ENCODE results near the gene LAMTOR4. TPM values are rescaled to one million over a fixed set of nuclear protein-coding genes. Genes with fewer than 3 reads are reported as not detected.

Gene LAMTOR4
- total and polyA plus RNA-seq, 2 of the 13 experiments (the other 11 are each of a cell fraction or from before 2014, with no cell fraction given), result 115 to 118 TPM

- WGBS (ENCODE audit: low lambda C conversion rate), result 100% methylated on average over 2 of the region's 7 CpGs
- BruUV-seq (replicated peaks), result no TSS peak
- Histone ChIP-seq H3K4me2 (ENCODE audit: low read depth, low read length) (no peak overlapping the region), H4K20me1 (ENCODE audit: insufficient read depth, low read length) (no peaks in the 10 kb centered on the region), H3K9me3 (ENCODE audit: low read length) (no peaks in the 10 kb centered on the region), H3K9ac (ENCODE audit: insufficient read depth, low read depth, low read length) (no peak overlapping the region), H2AFZ (ENCODE audit: low read length) (no peak overlapping the region), H3K36me3 (replicated peaks in 1 of 2; ENCODE audit: control insufficient read depth in 1 of 2, insufficient read depth in 2 of 2, low read length in 2 of 2) (peaks cover 7 to 36% of the 10 kb centered on the region in 2 experiments; a peak in 4 of 5 replicates), H3K79me2 (ENCODE audit: insufficient read depth, low read length) (no peaks in the 10 kb centered on the region), H3K4me3 (replicated peaks in 1 of 3; ENCODE audit: insufficient read depth in 1 of 3, low read depth in 2 of 3, low read length in 3 of 3) (no peak overlapping the region), H3K27ac (ENCODE audit: extremely low read length, insufficient read depth, low read length) (no peak overlapping the region), H3K27me3 (ENCODE audit: control insufficient read depth in 1 of 2, insufficient read depth in 2 of 2, low read length in 2 of 2) (no peaks in the 10 kb centered on the region), H3K4me1 (ENCODE audit: insufficient read depth, low read length) (peaks cover 22% of the 10 kb centered on the region)
- ATAC-seq, result no peak
- intact Hi-C loops (cut with micrococcal nuclease; ENCODE audit: unreplicated experiment) (no loop called here), in situ Hi-C loops (cut with HindIII; ENCODE audit: extremely low pct_ligation_motif_present, low pct_unique_long_range_greater_than_20kb) (no loop called here)
- POLR2A ChIA-PET, result no interaction called here
- FAIRE-seq, result no peak
- no peak for DNase-seq (ENCODE audit: low spot score)
- CTCF ChIA-PET (ENCODE audit: low intra/inter-chr PET ratio, low total read pairs), result no interaction called here
- TF ChIP-seq YEATS2 (CRISPR knock-in tag; IDR thresholded peaks at IDR 0.05; ENCODE audit: borderline replicate concordance), result no peak
These were observed 37.6 kb upstream of the LAMTOR4 start for GRCh38 chr7:100111156-100111555.

- no peak for FAIRE-seq
- Histone ChIP-seq H3K4me2 (ENCODE audit: low read depth, low read length) (no peak overlapping the region), H3K36me3 (replicated peaks in 1 of 2; ENCODE audit: control insufficient read depth in 1 of 2, insufficient read depth in 2 of 2, low read length in 2 of 2) (peaks cover 6 to 33% of the 10 kb centered on the region in 2 experiments; a peak in 4 of 5 replicates), H4K20me1 (ENCODE audit: insufficient read depth, low read length) (no peaks in the 10 kb centered on the region), H3K4me3 (replicated peaks in 1 of 3; ENCODE audit: insufficient read depth in 1 of 3, low read depth in 2 of 3, low read length in 3 of 3) (no peak overlapping the region), H3K27ac (ENCODE audit: extremely low read length, insufficient read depth, low read length) (no peak overlapping the region), H3K4me1 (ENCODE audit: insufficient read depth, low read length) (peaks cover 22% of the 10 kb centered on the region), H3K9ac (ENCODE audit: insufficient read depth, low read depth, low read length) (no peak overlapping the region), H2AFZ (ENCODE audit: low read length) (no peak overlapping the region), H3K9me3 (ENCODE audit: low read length) (no peaks in the 10 kb centered on the region), H3K27me3 (ENCODE audit: control insufficient read depth in 1 of 2, insufficient read depth in 2 of 2, low read length in 2 of 2) (no peaks in the 10 kb centered on the region), H3K79me2 (ENCODE audit: insufficient read depth, low read length) (no peaks in the 10 kb centered on the region)
- in situ Hi-C loops (cut with HindIII; ENCODE audit: extremely low pct_ligation_motif_present, low pct_unique_long_range_greater_than_20kb), result no loop called here
- peak; percentile 16; the same call in 1 of the 3 replicates for ATAC-seq
- BruUV-seq (replicated peaks), result no TSS peak
- POLR2A ChIA-PET, result no interaction called here
- no peak for DNase-seq (ENCODE audit: low spot score)
- WGBS (ENCODE audit: low lambda C conversion rate), result 92% methylated on average over 10 of the region's 13 CpGs
- CTCF ChIA-PET (ENCODE audit: low intra/inter-chr PET ratio, low total read pairs), result no interaction called here
- intact Hi-C loops (cut with micrococcal nuclease; ENCODE audit: unreplicated experiment), result no loop called here
- no peak for TF ChIP-seq MXI1 (IDR thresholded peaks at IDR 0.05; ENCODE audit: borderline replicate concordance, low read depth, low read length)
- no peak for TF ChIP-seq DZIP1 (CRISPR knock-in tag; IDR thresholded peaks at IDR 0.05)
- TF ChIP-seq ZNF687 (CRISPR knock-in tag; IDR thresholded peaks at IDR 0.05), result no peak
- no peak for TF ChIP-seq YEATS4 (CRISPR knock-in tag; IDR thresholded peaks at IDR 0.05; ENCODE audit: borderline replicate concordance)
- TF ChIP-seq LCORL (IDR thresholded peaks at IDR 0.05), result no peak
- TF ChIP-seq LCORL (CRISPR knock-in tag; IDR thresholded peaks at IDR 0.05), result no peak
- TF ChIP-seq MTA3 (CRISPR knock-in tag; IDR thresholded peaks at IDR 0.05), result no peak
- no peak for TF ChIP-seq MXD4 (CRISPR knock-in tag; IDR thresholded peaks at IDR 0.05)
- no peak for TF ChIP-seq GMEB2 (CRISPR knock-in tag; IDR thresholded peaks at IDR 0.05; ENCODE audit: low read depth)
- no peak for TF ChIP-seq ZNF343 (CRISPR knock-in tag; IDR thresholded peaks at IDR 0.05)
These were observed 36.8 kb upstream of the LAMTOR4 start for GRCh38 chr7:100111914-100112313.
